Neural progenitor cell (in vitro differentiated cells): ENCODE results near the gene NDOR1.
"Not testable (repeated sequence)": the region's sequence is repeated elsewhere in the genome, so short reads cannot be mapped to it uniquely, and the experiment has no call there.

Experiments
- CTCF ChIP-seq: fragments of 200-600 bp; sonication (generic); IDR thresholded peaks from 2 replicates; pipeline ENCODE4 v1.5.1; 2017; ENCODE audit warnings: antibody characterized with exemption, mild to moderate bottlenecking
- EZH2 ChIP-seq: fragments of 200-600 bp; sonication (generic); IDR thresholded peaks from 2 replicates; pipeline ENCODE4 v1.6.1; 2017; ENCODE audit warnings: antibody characterized with exemption, mild to moderate bottlenecking, moderate library complexity
- EZH2phosphoT487 ChIP-seq: fragments of 200-600 bp; sonication (generic); IDR thresholded peaks from 2 replicates; pipeline ENCODE4 v1.6.1; 2017; ENCODE audit warnings: antibody characterized with exemption

DNA sequence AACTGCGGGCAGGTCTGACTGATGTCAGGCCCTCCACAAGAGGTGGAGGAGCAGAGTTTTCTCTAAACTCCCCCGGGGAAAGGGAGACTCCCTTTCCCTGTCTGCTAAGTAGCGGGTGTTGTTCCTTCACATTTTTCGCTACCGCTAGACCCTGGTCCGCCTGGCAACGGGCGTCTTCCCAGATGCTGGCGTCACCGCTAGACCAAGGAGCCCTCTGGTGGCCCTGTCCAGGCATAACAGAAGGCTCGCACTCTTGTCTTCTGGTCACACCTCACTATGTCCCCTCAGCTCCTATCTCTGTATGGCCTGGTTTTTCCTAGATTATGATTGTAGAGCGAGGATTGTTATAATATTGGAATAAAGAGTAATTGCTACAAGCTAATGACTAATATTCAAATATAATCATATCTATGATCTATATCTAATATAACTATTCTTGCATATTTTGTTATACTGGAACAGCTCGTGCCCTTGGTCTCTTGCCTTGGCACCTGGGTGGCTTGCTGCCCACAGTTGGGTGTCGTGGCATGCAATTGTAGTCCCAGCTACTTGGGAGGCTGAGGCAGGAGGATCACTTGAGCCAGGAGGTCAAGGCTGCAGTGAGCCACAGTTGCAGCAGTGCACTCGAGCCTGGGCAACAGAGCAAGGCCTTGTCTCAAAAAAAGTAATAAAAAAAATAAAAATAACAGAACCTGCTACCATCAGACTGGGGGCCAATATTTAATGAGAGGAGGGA, 56.8 kb downstream of the NDOR1 start:
- TF ChIP-seq CTCF: peak; percentile 48
- TF ChIP-seq EZH2, EZH2phosphoT487: not testable (repeated sequence)
